A549 (cell line): Measurements from ENCODE around the gene SOCS7. TPM values are rescaled to one million over a fixed set of nuclear protein-coding genes. Genes with fewer than 3 reads are reported as not detected.

Source experiments
- ATAC-seq, 2 experiments: fragments of 200-7000 bp in 1 of 2; fragments of >200 bp in 1 of 2; cut with Nextera tagmentation in 1 of 2; cut with Tn5 transposase in 1 of 2; 3 replicates each; pipeline versions ENCODE4 v1.8.0 to v1.9.1; 2018 to 2020; ENCODE audit warnings: mild to moderate bottlenecking in 1 of 2, moderate library complexity in 1 of 2
- CTCF ChIA-PET: fragments of 300-600 bp; sonication (Branson Sonifier 250); formaldehyde crosslinking; extraction: SDS; loops from one replicate; lab custom pipeline; 2021; ENCODE audit warnings: antibody characterized with exemption, inconsistent platforms; lab: Yijun Ruan, JAX
- POLR2A ChIA-PET: fragments of 350-600 bp; formaldehyde crosslinking; extraction: SDS; loops from one replicate; lab custom pipeline; 2021; ENCODE audit warnings: antibody characterized with exemption, inconsistent platforms; lab: Yijun Ruan, JAX
- DNase-seq, 2 experiments: peaks; one replicate each; pipeline versions ENCODE4 v3.0.0 to v3.0.0-alpha.2; 2011 to 2016; ENCODE audit warnings: low read depth in 1 of 2, low spot score in 1 of 2
- FAIRE-seq: peaks from 2 replicates; lab custom pipeline; 2011; peaks lifted over from hg19 to GRCh38; lab: Jason Lieb, UNC
- H3K27ac ChIP-seq, 2 experiments: fragments of >200 bp; sonication (Bioruptor Twin); formaldehyde crosslinking; 3 replicates each; pipeline ENCODE4 v1.5.1; 2016 to 2017
- H3K4me1 ChIP-seq: fragments of >200 bp; sonication (Bioruptor Twin); formaldehyde crosslinking; 3 replicates; pipeline ENCODE4 v1.6.1; 2016
- H3K4me2 ChIP-seq: fragments of >200 bp; sonication (Bioruptor Twin); formaldehyde crosslinking; 3 replicates; pipeline ENCODE4 v1.6.1; 2016
- H3K4me3 ChIP-seq: fragments of >200 bp; sonication (Bioruptor Twin); formaldehyde crosslinking; 3 replicates; pipeline ENCODE4 v1.5.1; 2016
- H3K9me3 ChIP-seq: fragments of >200 bp; sonication (Bioruptor Twin); formaldehyde crosslinking; 3 replicates; pipeline ENCODE4 v1.6.1; 2016
- CBX2 ChIP-seq: fragments of 200-600 bp; sonication (generic); IDR thresholded peaks from 2 replicates; pipeline ENCODE4 v1.6.1; 2016; ENCODE audit warnings: low read depth, mild to moderate bottlenecking, borderline replicate concordance
- ESRRA ChIP-seq: fragments of 150-350 bp; IDR thresholded peaks from 2 replicates; pipeline ENCODE4 v1.6.1; 2014; ENCODE audit warnings: mild to moderate bottlenecking, low read length, borderline replicate concordance
- JUNB ChIP-seq: fragments of >200 bp; sonication (Bioruptor Twin); formaldehyde crosslinking; IDR thresholded peaks from 2 replicates; pipeline ENCODE4 v1.6.1; 2016
- MAZ ChIP-seq: fragments of 150-350 bp; IDR thresholded peaks from 2 replicates; pipeline ENCODE4 v1.6.1; 2014; ENCODE audit warnings: antibody characterized with exemption, low read depth, low read length, borderline replicate concordance
- NFE2L2 ChIP-seq: fragments of 150-350 bp; conservative IDR thresholded peaks from 2 replicates; pipeline ENCODE4 v1.6.1; 2014; ENCODE audit warnings: low read length
- NPAS2 ChIP-seq: fragments of 250-450 bp; sonication (Bioruptor Pico); IDR thresholded peaks from 2 replicates; pipeline ENCODE4 v1.8.0; 2022; ENCODE audit warnings: mild to moderate bottlenecking, moderate library complexity, borderline replicate concordance
- NR3C1 ChIP-seq: fragments of >200 bp; sonication (Bioruptor Twin); formaldehyde crosslinking; IDR thresholded peaks from 3 replicates; pipeline ENCODE4 v1.6.1; 2017
- RAD21 ChIP-seq, 2 experiments: fragments of >200 bp in 1 of 2; sonication (Bioruptor Twin) in 1 of 2; formaldehyde crosslinking in 1 of 2; IDR thresholded peaks in 1 of 2; conservative IDR thresholded peaks in 1 of 2; 2 replicates in 1 of 2; 3 replicates in 1 of 2; pipeline ENCODE4 v1.6.1; 2012 to 2018; ENCODE audit warnings: inconsistent platforms in 1 of 2
- SMC3 ChIP-seq: fragments of >200 bp; sonication (Bioruptor Twin); formaldehyde crosslinking; IDR thresholded peaks from 3 replicates; pipeline ENCODE4 v1.6.1; 2018; ENCODE audit warnings: inconsistent platforms
- SREBF2 ChIP-seq: fragments of 450-650 bp; IDR thresholded peaks from 2 replicates; pipeline ENCODE4 v1.6.1; 2014; ENCODE audit warnings: mild to moderate bottlenecking, moderate library complexity
- TFCP2L1 ChIP-seq: fragments of 250-450 bp; sonication (Bioruptor Pico); IDR thresholded peaks from 2 replicates; pipeline ENCODE4 v1.5.0; 2021; ENCODE audit warnings: mild to moderate bottlenecking
- TP53 ChIP-seq: fragments of 250-450 bp; sonication (Bioruptor Pico); IDR thresholded peaks from 2 replicates; pipeline ENCODE4 v1.5.0; 2021; ENCODE audit warnings: mild to moderate bottlenecking, moderate library complexity
- ZC3H11A ChIP-seq: fragments of 450-650 bp; IDR thresholded peaks from 2 replicates; pipeline ENCODE4 v1.6.1; 2014; ENCODE audit warnings: antibody characterized with exemption, mild to moderate bottlenecking
- WGBS: methylation state at CpG from one replicate; pipeline ENCODE4 v1.1.6; 2017; ENCODE audit errors: missing lambda C conversion rate; 5-methylcytosine and 5-hydroxymethylcytosine counted together
- polyA plus RNA-seq, 4 experiments: library from polyadenylated mRNA; depleted of rRNA in 3 of 4; stranded (reverse); fragments of >200 nt; fragmentation: RNase III in 1 of 4; extraction: RNeasy Plus Mini Kit Qiagen cat#74134 plus additional on column Dnase treatment in 1 of 4; gene quantifications; 2 replicates in 3 of 4; 3 replicates in 1 of 4; pipeline ENCODE4 v1.2.3, GENCODE V29; 2011 to 2017
- TF ChIP-seq, protein P1 (sequence below): fragments of 200-600 bp; sonication (generic); IDR thresholded peaks from 2 replicates; pipeline ENCODE4 v1.6.1; 2016; ENCODE audit warnings: antibody characterized with exemption, mild to moderate bottlenecking, moderate library complexity
- TF ChIP-seq, protein P2 (sequence below): fragments of >200 bp; sonication (Bioruptor Twin); formaldehyde crosslinking; IDR thresholded peaks from 3 replicates; pipeline ENCODE4 v1.5.1; 2016
- TF ChIP-seq, protein P3 (sequence below): fragments of 150-350 bp; IDR thresholded peaks from 2 replicates; pipeline ENCODE4 v1.6.1; 2014; ENCODE audit warnings: low read depth, mild to moderate bottlenecking, low read length
- TF ChIP-seq, protein P4 (sequence below): fragments of >200 bp; sonication (Bioruptor Twin); formaldehyde crosslinking; IDR thresholded peaks from 2 replicates; pipeline ENCODE4 v1.6.1; 2016
- TF ChIP-seq, protein P5 (sequence below): fragments of >200 bp; sonication (Bioruptor Twin); formaldehyde crosslinking; IDR thresholded peaks from 3 replicates; pipeline ENCODE4 v1.6.1; 2016

The SOCS7 gene
- polyA plus RNA-seq, 2 of the 4 experiments (the other 2 are of a cell fraction): 14.4 to 20.6 TPM

DNA sequence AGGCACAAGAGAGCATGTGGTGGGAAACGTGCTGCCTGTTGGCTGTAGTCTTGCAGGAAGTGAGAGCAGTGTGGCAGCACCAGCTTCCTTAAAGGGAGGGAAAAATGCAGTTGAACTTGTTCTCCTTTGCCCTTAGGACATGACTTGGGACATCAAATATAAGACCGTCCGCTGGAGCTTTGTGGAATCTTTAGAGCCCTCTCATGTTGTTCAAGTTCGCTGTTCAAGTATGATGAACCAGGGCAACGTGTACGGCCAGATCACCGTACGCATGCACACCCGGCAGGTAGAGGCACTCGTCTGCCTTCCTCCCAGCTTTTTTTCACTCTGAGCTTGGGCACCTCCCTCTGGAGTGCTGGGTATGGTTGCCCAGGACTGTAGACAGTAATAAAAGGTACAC lies 31.2 kb upstream of the SOCS7 start (continued):
- TF ChIP-seq, protein P1, sequence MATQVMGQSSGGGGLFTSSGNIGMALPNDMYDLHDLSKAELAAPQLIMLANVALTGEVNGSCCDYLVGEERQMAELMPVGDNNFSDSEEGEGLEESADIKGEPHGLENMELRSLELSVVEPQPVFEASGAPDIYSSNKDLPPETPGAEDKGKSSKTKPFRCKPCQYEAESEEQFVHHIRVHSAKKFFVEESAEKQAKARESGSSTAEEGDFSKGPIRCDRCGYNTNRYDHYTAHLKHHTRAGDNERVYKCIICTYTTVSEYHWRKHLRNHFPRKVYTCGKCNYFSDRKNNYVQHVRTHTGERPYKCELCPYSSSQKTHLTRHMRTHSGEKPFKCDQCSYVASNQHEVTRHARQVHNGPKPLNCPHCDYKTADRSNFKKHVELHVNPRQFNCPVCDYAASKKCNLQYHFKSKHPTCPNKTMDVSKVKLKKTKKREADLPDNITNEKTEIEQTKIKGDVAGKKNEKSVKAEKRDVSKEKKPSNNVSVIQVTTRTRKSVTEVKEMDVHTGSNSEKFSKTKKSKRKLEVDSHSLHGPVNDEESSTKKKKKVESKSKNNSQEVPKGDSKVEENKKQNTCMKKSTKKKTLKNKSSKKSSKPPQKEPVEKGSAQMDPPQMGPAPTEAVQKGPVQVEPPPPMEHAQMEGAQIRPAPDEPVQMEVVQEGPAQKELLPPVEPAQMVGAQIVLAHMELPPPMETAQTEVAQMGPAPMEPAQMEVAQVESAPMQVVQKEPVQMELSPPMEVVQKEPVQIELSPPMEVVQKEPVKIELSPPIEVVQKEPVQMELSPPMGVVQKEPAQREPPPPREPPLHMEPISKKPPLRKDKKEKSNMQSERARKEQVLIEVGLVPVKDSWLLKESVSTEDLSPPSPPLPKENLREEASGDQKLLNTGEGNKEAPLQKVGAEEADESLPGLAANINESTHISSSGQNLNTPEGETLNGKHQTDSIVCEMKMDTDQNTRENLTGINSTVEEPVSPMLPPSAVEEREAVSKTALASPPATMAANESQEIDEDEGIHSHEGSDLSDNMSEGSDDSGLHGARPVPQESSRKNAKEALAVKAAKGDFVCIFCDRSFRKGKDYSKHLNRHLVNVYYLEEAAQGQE: no peak
- TF ChIP-seq, all 56 proteins: peak for 0

DNA sequence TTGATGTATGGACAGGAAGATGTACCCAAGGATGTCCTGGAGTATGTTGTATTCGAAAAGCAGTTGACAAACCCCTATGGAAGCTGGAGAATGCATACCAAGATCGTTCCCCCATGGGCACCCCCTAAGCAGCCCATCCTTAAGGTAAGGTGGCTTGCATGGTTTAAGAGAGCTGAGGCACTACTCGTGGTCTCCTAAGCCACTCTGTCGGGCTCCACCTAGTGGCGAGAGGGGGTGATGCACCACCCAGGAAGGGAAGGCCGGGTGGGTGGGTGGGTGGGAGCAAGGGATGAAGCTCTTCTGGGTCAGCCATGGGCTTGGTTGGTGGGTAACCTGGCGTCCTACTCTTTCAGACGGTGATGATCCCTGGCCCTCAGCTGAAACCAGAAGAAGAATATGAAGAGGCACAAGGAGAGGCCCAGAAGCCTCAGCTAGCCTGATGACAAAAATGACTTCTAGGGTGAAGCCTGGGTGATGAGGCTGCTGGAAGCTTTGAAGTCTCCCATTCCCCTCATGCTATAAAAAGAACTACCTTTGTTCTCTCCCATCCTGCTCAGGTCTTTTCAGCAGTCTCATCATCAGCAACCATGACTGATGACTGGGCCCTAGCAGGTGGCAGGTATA lies 29.4 kb upstream of the SOCS7 start:
- TF ChIP-seq, protein P2, sequence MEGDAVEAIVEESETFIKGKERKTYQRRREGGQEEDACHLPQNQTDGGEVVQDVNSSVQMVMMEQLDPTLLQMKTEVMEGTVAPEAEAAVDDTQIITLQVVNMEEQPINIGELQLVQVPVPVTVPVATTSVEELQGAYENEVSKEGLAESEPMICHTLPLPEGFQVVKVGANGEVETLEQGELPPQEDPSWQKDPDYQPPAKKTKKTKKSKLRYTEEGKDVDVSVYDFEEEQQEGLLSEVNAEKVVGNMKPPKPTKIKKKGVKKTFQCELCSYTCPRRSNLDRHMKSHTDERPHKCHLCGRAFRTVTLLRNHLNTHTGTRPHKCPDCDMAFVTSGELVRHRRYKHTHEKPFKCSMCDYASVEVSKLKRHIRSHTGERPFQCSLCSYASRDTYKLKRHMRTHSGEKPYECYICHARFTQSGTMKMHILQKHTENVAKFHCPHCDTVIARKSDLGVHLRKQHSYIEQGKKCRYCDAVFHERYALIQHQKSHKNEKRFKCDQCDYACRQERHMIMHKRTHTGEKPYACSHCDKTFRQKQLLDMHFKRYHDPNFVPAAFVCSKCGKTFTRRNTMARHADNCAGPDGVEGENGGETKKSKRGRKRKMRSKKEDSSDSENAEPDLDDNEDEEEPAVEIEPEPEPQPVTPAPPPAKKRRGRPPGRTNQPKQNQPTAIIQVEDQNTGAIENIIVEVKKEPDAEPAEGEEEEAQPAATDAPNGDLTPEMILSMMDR: peak; percentile 75
- TF ChIP-seq SMC3: peak; percentile 42; the same call in 2 of the 3 replicates
- TF ChIP-seq CBX2: no peak
- no peak for TF ChIP-seq SREBF2
- TF ChIP-seq RAD21 (conservative IDR thresholded peaks at IDR 0.05 in 1 of 2, IDR thresholded peaks at IDR 0.05 in 1 of 2): peak; percentile 36 to 41

DNA sequence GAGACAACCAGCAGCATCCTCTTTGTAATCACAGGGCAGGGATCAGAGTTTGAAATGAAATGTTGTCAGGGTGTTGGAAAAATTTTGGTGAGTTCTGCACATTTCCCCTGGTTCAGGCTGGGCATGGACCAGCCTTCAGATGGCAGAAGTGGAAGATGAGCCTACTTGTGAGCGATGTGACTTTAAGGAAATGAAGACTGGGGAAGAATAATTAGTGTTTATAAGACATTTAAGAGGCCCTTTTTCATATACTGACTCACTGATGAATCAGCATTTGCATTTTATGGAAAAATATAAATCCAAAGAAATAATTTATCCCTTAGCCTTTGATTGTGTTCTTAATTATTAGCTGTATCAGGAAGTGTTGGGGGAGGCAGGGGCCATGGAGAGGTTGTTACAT lies 28.7 kb upstream of the SOCS7 start:
- TF ChIP-seq, protein P3, sequence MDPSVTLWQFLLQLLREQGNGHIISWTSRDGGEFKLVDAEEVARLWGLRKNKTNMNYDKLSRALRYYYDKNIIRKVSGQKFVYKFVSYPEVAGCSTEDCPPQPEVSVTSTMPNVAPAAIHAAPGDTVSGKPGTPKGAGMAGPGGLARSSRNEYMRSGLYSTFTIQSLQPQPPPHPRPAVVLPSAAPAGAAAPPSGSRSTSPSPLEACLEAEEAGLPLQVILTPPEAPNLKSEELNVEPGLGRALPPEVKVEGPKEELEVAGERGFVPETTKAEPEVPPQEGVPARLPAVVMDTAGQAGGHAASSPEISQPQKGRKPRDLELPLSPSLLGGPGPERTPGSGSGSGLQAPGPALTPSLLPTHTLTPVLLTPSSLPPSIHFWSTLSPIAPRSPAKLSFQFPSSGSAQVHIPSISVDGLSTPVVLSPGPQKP: no peak
- TF ChIP-seq, protein P4, sequence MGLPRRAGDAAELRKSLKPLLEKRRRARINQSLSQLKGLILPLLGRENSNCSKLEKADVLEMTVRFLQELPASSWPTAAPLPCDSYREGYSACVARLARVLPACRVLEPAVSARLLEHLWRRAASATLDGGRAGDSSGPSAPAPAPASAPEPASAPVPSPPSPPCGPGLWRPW: no peak
- TF ChIP-seq SMC3 (no peak), JUNB (no peak), NR3C1 (no peak), NFE2L2 (no peak), SREBF2 (no peak), TFCP2L1 (CRISPR knock-in tag) (no peak), NPAS2 (CRISPR knock-in tag) (no peak), TP53 (CRISPR knock-in tag) (no peak), ZC3H11A (no peak), ESRRA (no peak), MAZ (no peak)
- TF ChIP-seq, protein P5, sequence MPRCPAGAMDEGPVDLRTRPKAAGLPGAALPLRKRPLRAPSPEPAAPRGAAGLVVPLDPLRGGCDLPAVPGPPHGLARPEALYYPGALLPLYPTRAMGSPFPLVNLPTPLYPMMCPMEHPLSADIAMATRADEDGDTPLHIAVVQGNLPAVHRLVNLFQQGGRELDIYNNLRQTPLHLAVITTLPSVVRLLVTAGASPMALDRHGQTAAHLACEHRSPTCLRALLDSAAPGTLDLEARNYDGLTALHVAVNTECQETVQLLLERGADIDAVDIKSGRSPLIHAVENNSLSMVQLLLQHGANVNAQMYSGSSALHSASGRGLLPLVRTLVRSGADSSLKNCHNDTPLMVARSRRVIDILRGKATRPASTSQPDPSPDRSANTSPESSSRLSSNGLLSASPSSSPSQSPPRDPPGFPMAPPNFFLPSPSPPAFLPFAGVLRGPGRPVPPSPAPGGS: no peak
- Histone ChIP-seq H3K4me2 (no peak overlapping the region), H3K9me3 (no peaks in the 10 kb centered on the region), H3K4me1 (0 out of 3 replicates have a peak, but pooled peaks cover 3% of the 10 kb centered on the region), H3K27ac (no peak overlapping the region), H3K4me3 (no peak overlapping the region)
- no peak for FAIRE-seq
- CTCF ChIA-PET: interaction anchor here (0.7 to 30.7 kb wide), 7 partner anchors 10 to 160 kb away, joined by 3 to 675 read pairs (median 5); partner anchors contain the start of genes GPR179 and SOCS7
- POLR2A ChIA-PET: interaction anchor here (1.5 kb wide), 1 partner anchor 8 kb away, joined by 5 read pairs; no protein-coding TSS in a partner anchor
- 97% methylated on average over 1 of the region's 1 CpG for WGBS
- no peak for DNase-seq
- no peak for ATAC-seq

More for the DNA sequence above, 29.4 kb upstream of the SOCS7 start:
- FAIRE-seq: no peak
- DNase-seq: peak; percentile 68 to 88
- Histone ChIP-seq H3K27ac (no peak overlapping the region), H3K9me3 (no peaks in the 10 kb centered on the region), H3K4me3 (no peak overlapping the region), H3K4me1 (peaks cover 6% of the 10 kb centered on the region; the same call in 1 of the 3 replicates), H3K4me2 (no peak overlapping the region)
- ATAC-seq: peak; percentile 90 to 92
- ChIA-PET CTCF (interaction anchor here (0.6 to 30.7 kb wide), 13 partner anchors 10 to 341 kb away, joined by 3 to 675 read pairs (median 4); partner anchors contain the start of genes GPR179 and SOCS7), POLR2A (interaction anchor here (1.5 kb wide), 1 partner anchor 9 kb away, joined by 5 read pairs; no protein-coding TSS in a partner anchor)
- WGBS: 13% methylated on average over 7 of the region's 8 CpGs
